Stimulated activated CD8-positive, alpha-beta memory T cell treated with anti-CD3 and anti-CD28 coated beads, Interleukin-4, amount 100 ng/mL, for 4 hours (primary cell): ENCODE measurements around the gene TLR6.
"Not testable (repeated sequence)": the region's sequence is repeated elsewhere in the genome, so short reads cannot be mapped to it uniquely, and the experiment has no call there.

Experiments
- DNase-seq, 2 donors: peaks; one replicate each; pipeline ENCODE4 v3.0.0-alpha.2; 2020; ENCODE audit warnings: low read depth in 2 of 2, low spot score in 1 of 2

Gene TLR6

GRCh38 chr4:38791010-38791409 lies 65.6 kb downstream of the TLR6 start:
- DNase-seq, result no peak

- no peak for DNase-seq
These were observed 68.3 kb downstream of the TLR6 start for GRCh38 chr4:38788317-38788716.

- DNase-seq, result no peak
These were observed 68.9 kb downstream of the TLR6 start for GRCh38 chr4:38787693-38788092.

GRCh38 chr4:38785901-38786402 lies 70.7 kb downstream of the TLR6 start:
- no peak for DNase-seq

- DNase-seq, result no peak
These were observed 71.4 kb downstream of the TLR6 start for GRCh38 chr4:38785041-38785790.

GRCh38 chr4:38784141-38784540 lies 72.5 kb downstream of the TLR6 start:
- DNase-seq, result no peak

- no peak for DNase-seq
These were observed 73.5 kb downstream of the TLR6 start for GRCh38 chr4:38783109-38783460.

GRCh38 chr4:38782452-38783108 lies 74.0 kb downstream of the TLR6 start, which contains the start of gene TLR10:
TSS of gene TLR10 (minus strand) at chr4:38782990. CDS start at chr4:38775590, 7,400 bp downstream.
- no peak for DNase-seq

- DNase-seq, result no peak
These were observed 74.8 kb downstream of the TLR6 start for GRCh38 chr4:38781854-38782261.

- DNase-seq, result no peak
These were observed 75.7 kb downstream of the TLR6 start for GRCh38 chr4:38780833-38781484.

GRCh38 chr4:38779790-38780189 lies 76.8 kb downstream of the TLR6 start:
- no peak for DNase-seq

GRCh38 chr4:38777925-38778324 lies 78.7 kb downstream of the TLR6 start:
- DNase-seq, result not testable (repeated sequence)

- DNase-seq, result no peak
These were observed 81.3 kb downstream of the TLR6 start for GRCh38 chr4:38775326-38775725.

GRCh38 chr4:38774181-38774955 lies 82.2 kb downstream of the TLR6 start:
- DNase-seq, result no peak
